ENCODE data around the gene PITX2. TPM values are rescaled to one million over a fixed set of nuclear protein-coding genes. Genes with fewer than 3 reads are reported as not detected.

Gene PITX2
- total RNA-seq, 1 donor from 2014 or later = not detected

DNA sequence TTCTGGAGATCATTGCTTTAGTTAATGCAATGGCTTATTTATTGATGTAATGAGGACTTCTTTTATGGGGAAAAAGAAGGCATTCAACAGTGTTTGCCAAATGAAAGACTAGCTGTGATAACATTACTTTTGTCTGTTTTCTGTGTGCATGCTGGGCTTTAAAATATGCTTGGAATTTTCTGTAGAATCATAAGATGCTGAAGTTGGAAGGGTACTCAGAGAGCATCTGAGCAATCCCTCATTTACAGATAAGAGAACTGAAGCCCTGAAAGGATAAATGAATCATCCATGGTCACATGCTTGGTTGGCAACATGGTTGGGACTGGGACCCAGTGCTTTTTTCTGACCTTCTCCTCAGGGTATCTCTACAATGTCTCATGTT lies 31.4 kb upstream of the PITX2 start:
- peaks cover 8% of the 10 kb centered on the region for H3K9me3 ChIP-seq (replicated peaks)
- peaks cover 44% of the 10 kb centered on the region for H3K27me3 ChIP-seq (ENCODE audit: low read depth)
- H3K4me1 ChIP-seq = no peaks in the 10 kb centered on the region
- no peak overlapping the region for H3K27ac ChIP-seq (replicated peaks)
- TF ChIP-seq, protein P1, sequence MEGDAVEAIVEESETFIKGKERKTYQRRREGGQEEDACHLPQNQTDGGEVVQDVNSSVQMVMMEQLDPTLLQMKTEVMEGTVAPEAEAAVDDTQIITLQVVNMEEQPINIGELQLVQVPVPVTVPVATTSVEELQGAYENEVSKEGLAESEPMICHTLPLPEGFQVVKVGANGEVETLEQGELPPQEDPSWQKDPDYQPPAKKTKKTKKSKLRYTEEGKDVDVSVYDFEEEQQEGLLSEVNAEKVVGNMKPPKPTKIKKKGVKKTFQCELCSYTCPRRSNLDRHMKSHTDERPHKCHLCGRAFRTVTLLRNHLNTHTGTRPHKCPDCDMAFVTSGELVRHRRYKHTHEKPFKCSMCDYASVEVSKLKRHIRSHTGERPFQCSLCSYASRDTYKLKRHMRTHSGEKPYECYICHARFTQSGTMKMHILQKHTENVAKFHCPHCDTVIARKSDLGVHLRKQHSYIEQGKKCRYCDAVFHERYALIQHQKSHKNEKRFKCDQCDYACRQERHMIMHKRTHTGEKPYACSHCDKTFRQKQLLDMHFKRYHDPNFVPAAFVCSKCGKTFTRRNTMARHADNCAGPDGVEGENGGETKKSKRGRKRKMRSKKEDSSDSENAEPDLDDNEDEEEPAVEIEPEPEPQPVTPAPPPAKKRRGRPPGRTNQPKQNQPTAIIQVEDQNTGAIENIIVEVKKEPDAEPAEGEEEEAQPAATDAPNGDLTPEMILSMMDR (IDR thresholded peaks at IDR 0.05; ENCODE audit: borderline replicate concordance) = no peak
- no peaks in the 10 kb centered on the region for H3K36me3 ChIP-seq
- H3K4me3 ChIP-seq = no peak overlapping the region
- DNase-seq = no peak
- intact Hi-C loops (cut with micrococcal nuclease) = no loop called here

DNA sequence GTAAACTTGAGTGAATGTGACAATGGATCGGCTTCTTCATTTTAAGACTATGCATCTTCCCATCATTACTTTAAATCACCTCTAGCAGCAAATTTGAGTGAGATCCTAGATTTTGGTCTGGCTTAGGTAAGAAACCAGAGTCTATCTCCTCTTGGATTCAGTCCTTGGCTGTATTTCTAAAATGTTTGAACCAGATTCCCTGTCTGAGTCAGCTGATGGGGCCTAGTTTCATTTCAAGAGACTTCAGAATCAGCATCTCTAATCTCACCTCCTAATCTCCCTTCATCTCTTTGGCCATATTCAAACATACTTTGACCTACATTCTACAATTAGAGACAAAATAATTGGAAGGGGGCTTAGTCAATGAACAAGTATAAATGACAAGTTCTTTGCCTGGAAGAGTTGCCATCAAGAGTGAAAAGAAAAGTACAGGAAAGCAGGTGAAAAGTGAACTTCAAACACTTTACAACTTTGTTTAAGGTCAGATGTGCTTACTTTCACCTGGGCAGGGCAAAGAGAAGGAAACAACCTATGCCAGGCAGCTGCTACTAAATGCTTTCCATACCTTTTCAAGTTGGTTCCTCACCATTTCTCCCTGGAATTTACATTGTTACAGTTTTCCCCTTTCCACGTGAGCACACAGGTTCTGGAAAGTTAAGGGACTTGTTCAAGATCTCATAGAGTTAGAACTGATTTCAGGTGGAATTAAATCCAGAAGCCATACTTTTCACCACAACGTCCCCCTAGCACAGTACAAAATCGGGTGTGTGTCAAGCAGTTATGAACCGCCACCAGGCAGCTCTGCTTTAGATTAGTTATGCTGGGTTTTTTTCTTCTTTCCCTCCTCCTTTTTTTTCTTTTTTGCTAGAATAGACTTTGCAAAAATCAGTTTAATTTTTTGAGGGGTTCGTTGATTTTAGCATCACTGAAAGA lies 30.7 kb upstream of the PITX2 start:
- no peak overlapping the region for H3K27ac ChIP-seq (replicated peaks)
- H3K4me1 ChIP-seq = no peaks in the 10 kb centered on the region
- DNase-seq = no peak
- TF ChIP-seq, protein P1 (IDR thresholded peaks at IDR 0.05; ENCODE audit: borderline replicate concordance) = no peak
- peaks cover 5% of the 10 kb centered on the region for H3K9me3 ChIP-seq (replicated peaks)
- H3K36me3 ChIP-seq = no peaks in the 10 kb centered on the region
- H3K4me3 ChIP-seq = no peak overlapping the region
- H3K27me3 ChIP-seq (ENCODE audit: low read depth) = peaks cover 44% of the 10 kb centered on the region
- intact Hi-C loops (cut with micrococcal nuclease) = no loop called here

DNA sequence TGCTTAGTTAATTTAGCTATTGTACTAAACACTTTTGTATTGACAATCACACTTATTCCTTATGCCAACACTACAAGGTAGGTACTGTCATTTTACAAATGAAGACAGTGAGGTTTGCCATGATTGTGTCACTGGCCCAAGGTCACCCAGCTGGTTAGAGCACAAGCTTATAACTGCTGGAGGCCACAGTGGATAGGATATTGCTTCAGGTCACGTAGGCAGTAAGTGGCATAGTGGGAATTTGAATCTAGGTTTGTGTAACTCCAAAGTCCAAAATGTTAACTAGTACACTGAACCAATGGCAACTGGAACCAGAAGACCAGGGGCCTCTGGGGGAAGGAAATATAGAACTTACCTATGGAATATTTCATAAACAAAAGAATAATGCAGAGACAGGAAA lies 21.1 kb upstream of the PITX2 start:
- Histone ChIP-seq H3K4me1 (no peaks in the 10 kb centered on the region), H3K4me3 (no peak overlapping the region), H3K36me3 (no peaks in the 10 kb centered on the region), H3K9me3 (replicated peaks) (no peaks in the 10 kb centered on the region), H3K27me3 (ENCODE audit: low read depth) (peaks cover 95% of the 10 kb centered on the region), H3K27ac (replicated peaks) (no peak overlapping the region)
- DNase-seq = no peak
- intact Hi-C loops (cut with micrococcal nuclease) = no loop called here
- TF ChIP-seq, protein P1 (IDR thresholded peaks at IDR 0.05; ENCODE audit: borderline replicate concordance) = no peak

DNA sequence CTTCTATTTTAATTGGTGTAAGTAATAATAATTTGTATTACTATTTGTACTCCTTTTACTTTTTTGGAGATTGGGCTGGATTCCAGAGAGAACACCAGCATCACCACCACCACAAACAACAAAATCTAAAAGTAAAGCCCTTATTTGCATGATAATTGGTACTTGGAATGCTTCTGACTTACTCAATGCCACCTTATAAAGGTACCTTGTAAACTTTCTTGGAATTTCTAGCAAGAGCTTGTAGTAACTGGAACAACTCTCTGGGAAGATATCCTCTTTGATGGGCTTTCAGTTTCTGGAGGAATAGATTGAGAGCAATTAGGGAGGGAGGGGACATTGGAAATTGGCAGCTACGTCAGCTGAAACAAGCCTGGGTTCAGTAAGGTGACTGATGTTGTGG lies 20.2 kb upstream of the PITX2 start:
- Histone ChIP-seq H3K27me3 (ENCODE audit: low read depth) (peaks cover 97% of the 10 kb centered on the region), H3K4me1 (no peaks in the 10 kb centered on the region), H3K9me3 (replicated peaks) (no peaks in the 10 kb centered on the region), H3K4me3 (no peak overlapping the region), H3K36me3 (no peaks in the 10 kb centered on the region), H3K27ac (replicated peaks) (no peak overlapping the region)
- DNase-seq = no peak
- intact Hi-C loops (cut with micrococcal nuclease) = no loop called here
- TF ChIP-seq, protein P1 (IDR thresholded peaks at IDR 0.05; ENCODE audit: borderline replicate concordance) = no peak

DNA sequence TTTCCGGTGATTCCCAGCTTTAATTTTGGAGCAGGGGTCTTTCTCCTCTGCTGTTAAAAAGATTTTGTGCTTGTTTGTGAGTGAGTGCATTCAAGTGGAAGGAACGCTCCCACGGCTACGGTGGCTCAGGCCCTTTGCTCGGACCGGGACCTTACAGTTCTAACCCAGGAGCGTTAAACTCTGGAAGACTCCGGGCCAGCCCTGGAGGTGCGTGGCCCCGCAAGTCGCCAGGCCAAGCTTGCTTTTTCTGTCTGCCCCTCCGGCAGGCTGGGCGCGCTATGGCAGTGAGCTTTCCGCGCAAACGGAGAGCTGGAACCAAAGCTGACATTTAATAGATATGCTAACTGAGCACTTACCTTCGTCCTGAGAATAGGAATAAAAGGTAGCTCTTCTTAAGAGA lies 18.3 kb upstream of the PITX2 start:
- no peaks in the 10 kb centered on the region for H3K9me3 ChIP-seq (replicated peaks)
- no peaks in the 10 kb centered on the region for H3K36me3 ChIP-seq
- intact Hi-C loops (cut with micrococcal nuclease) = no loop called here

More for the DNA sequence above, 18.3 kb upstream of the PITX2 start:
- Histone ChIP-seq H3K27me3 (ENCODE audit: low read depth) (peaks cover 100% of the 10 kb centered on the region), H3K4me3 (no peak overlapping the region), H3K27ac (replicated peaks) (no peak overlapping the region), H3K4me1 (peaks cover 16% of the 10 kb centered on the region)
- DNase-seq = no peak
- TF ChIP-seq, protein P1 (IDR thresholded peaks at IDR 0.05; ENCODE audit: borderline replicate concordance) = no peak

Data from left ventricle myocardium inferior (tissue), 1 donor.